NCI-H2196 (cell line): Measurements from ENCODE around the gene PDE10A.

Experiments used
- DNase-seq: peaks from one replicate; lab custom pipeline; 2025; ENCODE audit not compliant: unreplicated experiment; lab: John Stamatoyannopoulos, UW

The PDE10A gene

DNA sequence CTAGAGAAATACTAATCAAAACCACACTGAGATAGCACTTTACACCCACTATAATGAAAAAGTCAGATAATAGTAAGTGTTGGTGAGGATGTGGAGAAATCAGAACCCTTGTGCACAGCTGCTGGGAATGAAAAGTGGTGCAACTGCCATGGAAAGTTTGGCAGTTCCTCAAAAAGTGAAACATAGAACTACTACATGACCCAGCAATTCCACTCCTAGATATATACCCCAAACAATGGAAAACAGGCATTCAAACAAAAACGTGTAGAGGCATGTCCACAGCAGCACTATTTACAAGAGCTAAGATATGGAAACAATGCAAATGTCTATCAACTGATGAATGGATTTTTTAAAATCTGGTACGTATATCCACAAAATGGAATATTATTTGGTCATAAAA is 236.1 kb downstream of the PDE10A start:
- DNase-seq, result no peak

DNA sequence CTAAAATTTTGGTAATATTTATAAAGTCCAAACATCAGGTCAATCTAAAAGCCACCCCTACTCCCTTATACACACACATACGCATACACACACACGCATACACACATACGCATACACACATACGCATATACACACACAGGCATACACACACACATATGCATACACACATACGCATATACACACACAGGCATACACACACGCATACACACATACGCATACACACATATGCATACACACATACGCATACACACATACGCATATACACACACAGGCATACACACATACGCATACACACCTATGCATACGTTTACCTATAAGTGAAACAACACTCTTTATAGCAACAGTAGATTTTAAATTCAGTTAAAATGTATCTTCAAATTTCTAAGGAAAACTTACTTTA is 240.8 kb downstream of the PDE10A start:
- no peak for DNase-seq

DNA sequence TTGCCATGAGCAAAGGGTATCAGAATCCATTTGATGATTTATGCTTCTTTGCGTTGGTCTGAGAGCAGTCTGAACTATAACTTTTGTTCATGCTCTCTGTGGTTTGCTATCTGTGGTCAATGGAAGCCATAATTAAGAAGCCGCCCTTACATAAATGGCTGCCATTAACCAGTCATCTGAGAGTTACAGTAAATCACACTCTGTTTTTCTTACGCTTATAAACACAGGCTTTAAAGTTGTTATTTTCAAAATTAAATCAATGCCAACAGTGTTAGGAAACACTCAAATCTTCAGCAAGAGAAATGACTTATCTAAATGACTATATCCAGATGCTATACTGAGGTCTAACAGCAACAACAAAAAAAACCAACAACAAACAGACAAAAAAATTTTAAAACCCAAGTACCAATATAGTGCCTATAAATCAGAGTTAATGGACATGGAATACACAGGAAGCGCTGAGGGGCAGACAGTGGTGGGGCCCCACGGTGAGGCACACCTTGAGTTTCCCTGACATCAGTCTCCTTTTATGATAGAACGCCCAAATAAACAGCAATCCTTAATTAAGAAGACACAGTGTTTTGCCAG is 245.7 kb downstream of the PDE10A start:
- DNase-seq, result no peak

DNA sequence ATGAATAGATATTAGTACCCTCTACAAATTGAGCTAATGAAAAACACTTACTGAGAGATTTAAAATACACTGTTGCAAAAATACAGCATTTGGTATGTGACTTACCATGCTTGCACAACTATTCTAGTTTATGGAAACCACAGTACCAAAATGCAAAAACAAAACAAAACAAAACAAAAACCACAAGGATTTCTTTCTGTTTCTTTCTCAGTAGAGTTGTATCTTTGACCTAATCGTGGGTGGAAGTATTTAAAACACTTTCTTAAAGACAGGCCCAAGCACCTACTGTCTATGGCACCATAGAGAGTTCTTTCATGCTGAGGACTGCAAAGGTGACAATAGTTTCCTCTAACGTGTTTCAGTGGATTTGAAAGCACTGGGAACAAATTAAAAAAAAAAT is 258.3 kb downstream of the PDE10A start:
- DNase-seq, result no peak

DNA sequence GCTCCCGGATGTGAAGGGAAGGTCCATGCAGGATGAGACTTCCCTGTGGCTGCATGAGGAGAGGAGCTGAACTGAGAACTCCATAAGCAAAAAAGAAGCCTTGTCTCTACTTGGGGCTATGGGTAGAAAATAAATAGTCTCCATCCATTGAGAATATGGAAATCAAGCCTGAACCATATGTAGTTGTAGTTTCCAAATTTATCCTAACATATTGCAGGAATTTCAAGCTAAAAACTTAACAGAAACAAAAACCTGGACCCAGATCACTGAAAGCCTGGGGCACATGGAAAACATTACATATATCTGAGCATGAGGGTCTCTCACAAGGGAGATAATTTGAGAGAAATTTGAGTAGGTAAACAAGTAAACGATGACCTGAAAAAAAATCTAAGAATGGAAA is 258.7 kb downstream of the PDE10A start:
- no peak for DNase-seq

DNA sequence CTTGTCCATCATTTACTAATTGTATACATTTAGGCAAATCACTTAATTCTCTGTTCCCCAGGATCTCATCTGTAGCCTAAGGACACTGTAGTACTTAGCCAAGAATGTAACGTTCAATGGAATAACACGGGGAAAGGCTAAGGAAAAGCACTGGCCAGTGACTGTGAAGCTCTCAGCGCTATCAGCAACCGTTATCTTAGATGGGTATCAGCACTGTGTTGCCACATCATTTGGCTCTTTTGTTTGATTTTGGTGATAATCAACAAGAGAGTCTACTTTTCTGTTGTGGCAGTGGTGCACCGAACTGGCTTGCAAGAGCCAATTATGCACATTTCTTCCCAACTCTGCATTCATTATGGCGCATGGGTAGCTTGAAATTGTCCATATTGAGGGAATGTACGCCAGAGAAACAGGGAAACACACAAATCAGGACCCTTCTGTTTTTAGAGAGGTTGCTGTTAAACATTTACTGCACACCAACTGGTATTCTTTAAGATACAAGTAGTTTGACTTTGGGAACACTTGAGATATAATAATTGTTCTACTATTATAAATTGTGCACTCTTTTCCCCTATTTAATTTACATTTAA is 259.9 kb downstream of the PDE10A start:
- no peak for DNase-seq

DNA sequence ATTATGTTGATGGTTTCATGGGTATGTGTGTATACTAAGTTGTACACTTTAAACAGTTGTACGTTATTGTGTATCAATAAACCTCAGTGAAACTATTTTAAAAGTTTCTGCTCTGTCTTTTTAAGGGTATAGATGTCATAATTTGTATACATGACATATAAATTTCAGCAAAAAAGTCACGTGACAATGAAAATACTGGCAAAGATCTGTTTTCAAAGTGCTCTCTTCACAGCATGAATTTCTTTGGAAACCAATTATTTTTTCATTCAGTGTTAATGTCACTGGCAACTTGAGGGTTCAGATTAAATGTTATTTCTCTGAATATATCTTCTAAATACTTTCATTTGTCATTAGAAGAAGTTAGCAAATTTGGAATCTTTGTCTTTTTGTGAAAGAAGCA is 261.9 kb downstream of the PDE10A start:
- DNase-seq, result no peak

DNA sequence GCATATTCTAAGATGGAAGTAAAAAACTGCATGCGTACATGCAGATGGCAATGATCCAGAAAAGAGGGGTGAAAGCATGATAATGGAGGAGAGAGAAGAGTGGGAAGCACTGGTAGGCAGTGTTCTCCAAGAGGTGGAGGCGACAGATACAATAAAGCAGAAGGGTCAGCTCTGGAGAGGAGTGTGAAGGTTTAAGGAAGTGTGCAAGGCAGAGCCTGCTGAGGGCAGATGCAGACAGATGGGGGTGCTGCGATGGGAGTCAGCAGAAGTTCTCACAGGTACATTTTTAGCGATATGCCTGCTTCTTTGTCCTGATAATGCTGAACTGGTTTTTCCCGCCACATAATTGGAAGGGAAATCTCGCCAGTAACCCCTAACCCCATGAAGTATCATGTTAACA is 272.6 kb downstream of the PDE10A start:
- no peak for DNase-seq

DNA sequence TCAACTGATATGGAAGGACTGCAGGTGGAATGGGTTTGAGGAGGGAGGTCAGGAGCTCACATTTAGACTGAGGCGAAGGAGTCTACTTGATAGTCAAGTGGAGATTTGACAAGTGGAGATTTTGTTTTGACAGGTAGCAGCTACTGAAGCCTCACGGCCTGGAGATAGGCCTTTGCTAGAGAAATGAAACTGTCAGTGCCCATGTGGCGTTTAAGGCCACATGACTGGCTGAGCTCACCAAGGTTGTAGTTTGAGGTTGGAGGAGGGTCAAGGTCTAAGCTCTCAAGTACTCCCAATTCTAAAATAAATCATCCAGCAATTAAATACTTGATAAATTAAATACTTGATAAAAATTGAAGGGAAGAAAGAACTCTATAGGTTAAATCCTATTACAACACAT is 273.5 kb downstream of the PDE10A start:
- no peak for DNase-seq

DNA sequence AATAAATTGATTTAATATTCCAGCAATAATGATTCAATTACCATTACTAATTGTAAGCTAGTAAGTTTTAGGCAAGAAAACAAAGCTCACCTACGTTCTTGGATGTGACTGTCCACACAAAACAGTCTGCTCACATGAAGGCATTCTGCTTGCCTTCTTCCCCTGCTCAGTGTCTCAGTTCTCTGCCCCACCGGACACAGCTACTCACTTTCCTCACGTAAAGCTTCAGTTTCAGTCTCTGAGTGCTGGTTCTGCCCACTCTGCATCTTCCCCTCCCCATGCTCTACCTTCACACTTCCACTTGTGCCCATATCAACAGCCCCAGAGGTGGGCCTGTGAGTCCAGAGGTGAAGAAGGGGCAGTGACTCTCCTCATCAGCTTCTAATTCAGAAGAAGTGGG is 279.7 kb downstream of the PDE10A start:
- DNase-seq, result no peak

DNA sequence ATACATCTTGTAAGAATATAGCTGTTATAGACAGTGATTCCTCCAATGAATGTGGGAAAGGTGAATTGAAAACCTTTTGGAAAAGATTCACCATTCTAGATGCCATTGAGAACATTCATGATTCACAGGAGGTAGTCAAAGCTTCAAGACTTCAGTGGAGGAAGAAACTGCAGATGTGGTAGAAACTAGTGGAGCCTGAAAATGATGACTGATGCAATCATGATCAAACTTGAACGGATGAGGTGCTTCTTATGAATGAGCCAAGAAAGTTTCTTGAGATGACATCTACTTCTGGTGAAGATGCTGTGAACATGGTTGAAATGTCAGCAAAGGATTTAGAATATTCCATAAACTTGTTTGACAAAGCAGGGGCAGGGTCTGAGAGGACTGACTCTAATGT is 286.9 kb downstream of the PDE10A start:
- no peak for DNase-seq

DNA sequence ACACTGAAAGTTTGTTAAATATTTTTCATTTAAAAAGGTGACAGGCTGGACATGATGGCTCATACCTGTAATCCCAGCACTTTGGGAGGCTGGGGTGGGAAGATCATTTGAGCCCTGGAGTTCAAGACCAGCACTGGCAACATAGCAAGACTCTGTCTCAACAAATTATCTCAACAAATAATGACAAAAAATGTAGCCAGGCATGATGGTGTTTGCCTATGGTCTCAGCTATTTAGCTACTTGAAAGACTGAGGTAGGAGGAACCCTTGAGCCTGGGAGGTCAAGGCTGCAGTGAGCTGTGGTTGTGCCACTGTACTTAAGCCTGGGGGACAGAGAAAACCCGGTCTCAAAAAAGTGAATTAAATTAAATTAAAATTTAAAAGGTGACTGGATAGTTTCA is 297.7 kb downstream of the PDE10A start:
- DNase-seq, result no peak

DNA sequence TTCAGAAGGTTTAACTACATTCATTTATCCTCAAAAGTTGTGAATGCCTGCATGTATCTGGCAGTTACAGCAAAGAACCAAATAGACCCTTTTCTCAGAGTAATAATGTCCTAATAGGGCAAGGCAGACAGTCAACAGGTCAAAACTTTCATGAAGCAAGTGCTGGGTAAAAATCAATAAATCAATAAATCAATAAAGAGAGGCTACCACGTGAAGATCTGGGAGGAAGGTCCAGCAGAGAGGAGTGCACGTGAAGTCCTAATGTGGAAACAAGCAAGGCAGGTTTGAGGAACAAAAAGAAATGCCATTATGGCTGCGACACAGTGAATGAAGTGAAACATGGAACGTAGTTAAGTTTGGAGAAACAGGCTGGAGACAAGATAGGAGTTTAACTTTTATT is 317.3 kb downstream of the PDE10A start:
- no peak for DNase-seq

DNA sequence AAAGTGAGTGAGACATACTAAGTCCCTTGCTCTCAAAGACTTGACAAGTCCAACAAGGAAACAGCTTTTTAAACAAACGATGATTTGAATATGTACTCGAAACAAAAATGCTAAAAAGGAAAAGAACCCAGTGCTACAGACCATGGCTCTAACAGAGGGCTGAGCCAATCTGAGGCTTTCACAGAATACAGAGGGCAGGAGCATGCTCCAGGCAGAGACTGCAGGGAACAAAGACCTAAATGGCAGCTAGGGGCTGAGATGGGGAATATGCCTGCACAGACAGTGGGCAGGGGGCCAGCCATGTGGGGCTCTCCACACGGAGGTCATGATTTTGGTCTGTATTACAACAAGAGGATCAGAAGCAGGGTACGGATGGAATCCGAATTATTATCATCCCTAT is 322.5 kb downstream of the PDE10A start:
- DNase-seq, result no peak

DNA sequence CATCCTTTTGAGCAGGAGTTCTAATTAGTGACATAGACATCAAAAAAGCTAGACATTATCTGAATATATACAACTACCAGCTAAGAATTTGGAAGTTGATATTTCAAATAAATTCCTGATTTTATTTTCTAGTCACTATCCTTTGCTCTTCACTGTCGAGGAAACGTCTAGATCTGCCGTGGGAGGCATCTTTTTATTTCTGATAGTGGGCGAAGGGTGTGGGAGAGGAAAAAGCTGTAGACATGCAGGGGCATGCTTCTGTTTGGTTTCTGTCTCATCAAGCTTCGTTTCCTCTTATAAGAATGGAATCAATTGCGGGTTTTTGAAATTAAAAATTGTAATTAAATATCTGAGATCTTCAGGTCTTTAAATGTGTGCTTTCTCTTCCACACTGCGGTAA is 337.4 kb downstream of the PDE10A start:
- no peak for DNase-seq

DNA sequence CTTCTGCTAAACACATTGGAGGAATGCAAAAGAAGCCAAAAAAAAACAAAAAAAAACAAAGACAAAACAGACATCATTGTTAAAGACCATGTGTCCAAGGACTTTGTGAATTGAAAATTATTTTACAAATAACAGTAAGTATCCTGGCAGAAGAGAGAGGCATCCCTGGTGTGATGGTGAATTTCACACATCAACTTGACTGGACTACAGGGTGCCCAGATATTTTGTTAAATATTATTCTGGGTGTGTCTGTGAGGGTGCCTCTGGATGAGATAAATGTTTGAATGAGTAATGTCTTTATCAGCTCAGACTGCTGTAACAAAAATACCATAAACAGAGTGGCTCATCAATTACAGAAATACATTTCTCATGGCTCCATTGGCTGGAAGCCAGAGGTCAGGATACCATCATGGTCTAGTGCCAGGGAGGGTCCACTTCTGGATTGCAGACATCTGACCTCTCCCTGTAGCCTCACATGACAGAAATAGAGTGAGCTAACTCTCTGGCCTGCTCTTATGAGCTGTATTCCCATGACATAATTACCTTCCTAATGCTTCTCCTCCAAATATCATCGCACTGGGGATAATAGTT is 341.4 kb downstream of the PDE10A start:
- DNase-seq, result no peak

DNA sequence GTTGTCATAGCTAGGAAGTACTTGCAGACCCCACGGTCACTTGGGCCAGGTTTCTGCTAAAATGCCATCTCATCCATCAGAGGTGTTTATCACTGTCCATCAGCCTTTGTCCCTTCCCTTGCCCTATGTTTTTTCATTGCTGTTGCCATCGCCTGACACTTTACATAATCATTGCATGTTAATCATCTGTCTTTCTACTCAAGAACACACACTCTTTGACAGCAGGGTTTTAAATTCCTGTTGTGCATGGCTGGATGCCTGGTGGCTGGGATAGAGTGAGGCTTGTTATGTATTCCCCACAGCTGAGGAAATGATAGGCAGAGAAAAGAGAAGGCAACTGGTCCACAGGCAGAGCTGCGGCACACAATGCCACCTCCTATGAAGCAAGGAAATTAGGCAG is 341.9 kb downstream of the PDE10A start:
- no peak for DNase-seq

DNA sequence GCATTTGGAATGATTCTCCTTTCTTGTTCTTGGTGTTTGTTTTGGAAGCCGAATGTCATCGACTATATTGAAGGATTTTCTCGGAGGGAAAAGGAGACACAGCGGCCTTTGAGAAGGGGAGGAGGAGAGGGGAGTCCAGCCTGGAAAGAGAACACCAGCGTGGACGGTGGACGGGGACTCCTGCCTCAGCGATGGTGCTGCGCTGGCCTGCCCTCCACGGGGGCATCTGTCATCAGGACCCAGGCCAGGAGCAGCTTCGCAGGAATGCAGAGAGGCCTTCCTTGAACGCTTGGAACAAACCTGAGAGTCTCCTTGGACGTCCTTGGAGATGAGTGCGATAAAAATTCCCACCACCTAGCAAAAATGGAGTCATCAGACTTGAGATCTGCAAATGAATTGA is 345.3 kb downstream of the PDE10A start:
- no peak for DNase-seq

DNA sequence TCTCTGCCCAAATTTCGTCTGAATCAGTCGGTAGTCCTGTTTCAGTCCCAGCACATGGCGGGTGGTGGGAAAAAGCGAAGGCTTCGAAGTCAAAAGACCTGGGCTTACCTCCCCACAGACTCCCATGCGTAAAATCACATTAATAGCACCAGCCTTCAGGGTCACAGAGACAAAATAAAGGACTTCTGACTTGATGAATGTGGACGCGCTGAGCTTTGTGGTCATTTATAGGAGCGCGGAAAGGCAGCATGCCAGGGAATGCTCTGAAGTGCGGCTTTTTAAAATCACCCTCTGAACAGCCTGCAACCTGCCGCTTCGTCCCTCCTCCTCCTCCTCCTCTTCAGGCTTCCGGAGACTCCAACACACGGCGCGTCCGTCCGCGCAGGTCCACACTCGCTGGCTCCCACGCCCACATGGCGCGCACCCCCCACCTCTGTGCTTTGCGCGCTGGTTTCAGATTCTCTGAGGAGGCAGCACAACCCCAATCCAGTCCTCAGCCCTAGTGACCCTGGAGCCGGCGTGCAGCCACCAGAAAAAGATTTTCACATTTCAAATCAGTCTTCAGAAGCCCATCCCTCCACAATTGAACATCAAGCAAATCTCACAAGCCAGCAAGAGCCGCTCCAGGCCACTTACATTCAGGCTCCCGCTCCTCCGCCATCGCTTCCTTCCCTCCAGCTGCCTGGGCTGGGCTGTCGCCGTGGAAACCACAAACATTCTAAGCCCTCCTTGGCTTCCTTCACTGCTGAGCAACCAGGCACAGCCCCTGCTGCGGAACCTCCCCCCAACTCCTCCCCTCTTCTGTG is 353.9 kb downstream of the PDE10A start, which contains the start of gene C6orf118:
C6orf118 (minus strand) TSS at position 680 of the 806 bp plus-strand sequence; CDS start at position 661, 19 bp downstream.
- DNase-seq, result peak; percentile 48

DNA sequence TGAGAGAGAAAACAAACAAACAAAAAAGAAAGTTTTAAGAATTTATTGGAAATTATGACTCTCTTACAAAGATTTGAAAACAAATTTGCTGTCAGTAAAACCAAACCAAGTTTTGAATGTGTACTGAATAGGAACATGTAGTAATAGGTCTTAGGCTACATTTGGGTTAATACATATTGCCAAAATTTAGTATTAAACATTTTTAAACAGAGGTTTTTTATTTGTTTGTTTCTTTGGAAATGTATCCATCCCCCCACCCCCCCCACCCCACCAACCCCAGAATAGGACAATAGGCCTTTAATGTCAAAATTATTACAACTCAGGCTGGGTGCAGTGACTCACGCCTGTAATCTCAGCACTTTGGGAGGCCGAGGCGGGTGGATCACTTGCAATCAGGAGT is 356.1 kb downstream of the PDE10A start:
- DNase-seq, result no peak

DNA sequence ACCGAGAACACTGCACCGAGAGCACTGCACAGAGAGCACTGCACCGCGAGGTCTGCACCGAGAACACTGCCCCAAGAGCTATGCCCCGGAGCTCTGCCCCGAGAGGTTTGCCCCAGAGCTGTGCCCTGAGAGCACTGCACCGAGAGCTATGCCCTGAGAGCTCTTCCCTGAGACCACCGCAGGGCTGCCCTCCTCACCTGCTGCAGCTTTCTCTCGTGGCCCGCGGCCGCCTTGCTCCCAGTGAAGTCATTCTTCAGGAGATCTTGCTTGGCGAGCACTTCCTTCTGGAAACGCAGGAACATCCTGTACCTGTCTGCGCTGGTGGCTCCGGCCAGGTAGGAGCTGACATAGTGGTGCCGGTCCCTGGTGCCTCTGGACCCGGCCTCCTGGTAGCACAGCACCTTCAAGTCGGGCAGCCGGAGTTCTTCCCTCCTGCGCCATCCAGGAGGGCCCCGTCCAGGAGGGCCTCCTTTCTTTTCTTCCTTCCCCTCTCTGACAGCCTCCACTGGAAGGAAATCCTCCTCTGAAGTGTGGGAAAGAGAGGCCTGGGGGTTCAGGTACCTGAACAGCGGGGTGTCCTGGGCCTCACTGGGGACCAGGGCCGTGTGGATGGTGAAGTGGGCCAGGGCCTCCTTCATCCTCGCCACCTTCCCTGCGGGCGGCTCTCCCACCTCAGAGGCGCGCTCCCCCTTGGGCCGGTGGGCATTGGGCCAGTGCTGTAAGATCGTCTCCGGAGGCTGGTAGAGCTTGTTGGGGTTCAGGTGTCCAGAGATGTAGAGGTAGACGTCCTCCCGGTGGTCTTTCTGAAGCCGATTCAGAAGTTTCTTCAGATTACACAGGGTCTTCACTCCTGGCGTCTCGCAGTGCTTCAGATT is 361.4 kb downstream of the PDE10A start:
- DNase-seq, result no peak
